B cell (primary cell): ENCODE measurements around the gene ASPSCR1. TPM values are rescaled to one million over a fixed set of nuclear protein-coding genes. Genes with fewer than 3 reads are reported as not detected.

Experiments used
- ATAC-seq: fragments of 200-7000 bp; cut with Tn5 transposase; one replicate; pipeline ENCODE4 v1.10.0; 2021; ENCODE audit warnings: low read depth, mild to moderate bottlenecking, moderate number of reproducible peaks, moderate library complexity
- CTCF ChIA-PET: fragments of 350-600 bp; sonication (Branson Sonifier 250); formaldehyde crosslinking; loops from one replicate; lab custom pipeline; 2021; ENCODE audit warnings: antibody characterized with exemption, inconsistent platforms; lab: Charles Lee
- POLR2A ChIA-PET: fragments of 350-600 bp; sonication (Branson Sonifier 250); formaldehyde crosslinking; loops from one replicate; lab custom pipeline; 2021; ENCODE audit warnings: antibody characterized with exemption; lab: Charles Lee
- DNase-seq: peaks from one replicate; pipeline ENCODE4 v3.0.0; 2013
- H2AFZ ChIP-seq: 2 replicates; pipeline ENCODE4 v1.6.1; 2012; ENCODE audit warnings: mild to moderate bottlenecking, low read depth, low read length; ENCODE audit not compliant: insufficient read depth, poor library complexity, severe bottlenecking
- H3K27ac ChIP-seq, 2 donors: 1 replicate in 1 of 2; 2 replicates in 1 of 2; pipeline ENCODE4 v1.5.1; 2012 to 2013; ENCODE audit warnings: low read length in 2 of 2, mild to moderate bottlenecking in 2 of 2, moderate library complexity in 1 of 2
- H3K27me3 ChIP-seq, 4 experiments: fragments of 200-600 bp in 1 of 4; sonication (generic) in 1 of 4; replicated peaks in 1 of 4; 1 replicate in 2 of 4; 2 replicates in 2 of 4; pipeline versions ENCODE4 v1.6.1 to v1.7.0; 2013 to 2016; ENCODE audit warnings: low read length in 3 of 4, mild to moderate bottlenecking in 2 of 4, mixed read lengths in 1 of 4, moderate library complexity in 1 of 4; ENCODE audit not compliant: insufficient read depth in 4 of 4, control insufficient read depth in 3 of 4; ENCODE audit errors: control extremely low read depth in 1 of 4
- H3K36me3 ChIP-seq, 2 experiments: replicated peaks in 1 of 2; 1 replicate in 1 of 2; 2 replicates in 1 of 2; pipeline versions ENCODE4 v1.6.1 to v1.7.1; 2013; ENCODE audit warnings: low read length in 1 of 2; ENCODE audit not compliant: insufficient read depth in 2 of 2, control insufficient read depth in 1 of 2; ENCODE audit errors: control extremely low read depth in 1 of 2, extremely low read depth in 1 of 2
- H3K4me1 ChIP-seq, 2 donors: fragments of 200-600 bp in 1 of 2; sonication (generic) in 1 of 2; 1 replicate in 1 of 2; 2 replicates in 1 of 2; pipeline versions ENCODE4 v1.5.1 to v1.6.1; 2013 to 2017; ENCODE audit warnings: low read length in 2 of 2; ENCODE audit not compliant: control insufficient read depth in 2 of 2, insufficient read depth in 2 of 2
- H3K4me2 ChIP-seq: replicated peaks from 2 replicates; pipeline ENCODE3; 2012; ENCODE audit warnings: mild to moderate bottlenecking, low read depth, low read length; ENCODE audit not compliant: poor library complexity, severe bottlenecking
- H3K4me3 ChIP-seq, 5 experiments: fragments of 200-600 bp in 1 of 5; sonication (generic) in 1 of 5; 1 replicate in 3 of 5; 2 replicates in 2 of 5; pipeline versions ENCODE4 v1.5.1 to v1.7.0; 2011 to 2016; ENCODE audit warnings: low read length in 4 of 5, mild to moderate bottlenecking in 4 of 5, low read depth in 2 of 5, control low read depth in 1 of 5, moderate library complexity in 1 of 5; ENCODE audit not compliant: insufficient read depth in 1 of 5; ENCODE audit errors: control extremely low read depth in 1 of 5, extremely low read depth in 1 of 5
- H3K79me2 ChIP-seq: fragments of 200-600 bp; sonication (generic); one replicate; pipeline ENCODE4 v1.6.0; 2016; ENCODE audit warnings: low read length; ENCODE audit not compliant: control insufficient read depth, insufficient read depth
- H3K9ac ChIP-seq: fragments of 200-600 bp; sonication (generic); 2 replicates; pipeline ENCODE4 v1.6.1; 2017; ENCODE audit warnings: mild to moderate bottlenecking, low read length, moderate library complexity
- H3K9me3 ChIP-seq, 3 donors: one replicate each; pipeline versions ENCODE4 v1.6.1 to v1.7.1; 2013; ENCODE audit warnings: low read length in 2 of 3; ENCODE audit not compliant: control insufficient read depth in 2 of 3, insufficient read depth in 1 of 3; ENCODE audit errors: control extremely low read depth in 1 of 3
- H4K20me1 ChIP-seq: 2 replicates; pipeline ENCODE4 v1.6.0; 2012; ENCODE audit warnings: mild to moderate bottlenecking, low read length; ENCODE audit not compliant: insufficient read depth, control insufficient read depth, poor library complexity, severe bottlenecking
- H3K27ac Mint-ChIP-seq: one replicate; pipeline ENCODE4 v1.8.0; 2021; ENCODE audit warnings: mixed read lengths
- H3K27me3 Mint-ChIP-seq: one replicate; pipeline ENCODE4 v1.8.0; 2021; ENCODE audit warnings: mixed read lengths
- H3K4me1 Mint-ChIP-seq: one replicate; pipeline ENCODE4 v1.8.0; 2021; ENCODE audit warnings: mixed read lengths
- H3K4me3 Mint-ChIP-seq: one replicate; pipeline ENCODE4 v1.8.0; 2021; ENCODE audit warnings: mixed read lengths
- H3K9me3 Mint-ChIP-seq: one replicate; pipeline ENCODE4 v1.8.0; 2022; ENCODE audit warnings: mixed read lengths; ENCODE audit not compliant: insufficient read depth
- EZH2 ChIP-seq: IDR thresholded peaks from 2 replicates; pipeline ENCODE4 v1.6.1; 2012; ENCODE audit warnings: borderline replicate concordance, low read depth, mild to moderate bottlenecking, moderate library complexity, low read length; ENCODE audit not compliant: insufficient read depth, poor library complexity, severe bottlenecking
- WGBS: methylation state at CpG from one replicate; pipeline ENCODE4 v1.1.5; 2013; ENCODE audit warnings: missing lambda C conversion rate; ENCODE audit not compliant: insufficient coverage; 5-methylcytosine and 5-hydroxymethylcytosine counted together
- intact Hi-C: fragments of 100-400 bp; cut with micrococcal nuclease; formaldehyde crosslinking; loops from one replicate; pipeline ENCODE4 v1.10.0; 2022
- polyA plus RNA-seq: library from polyadenylated mRNA; depleted of rRNA; stranded (reverse); fragments of >200 nt; gene quantifications from 2 replicates; pipeline ENCODE4 v1.2.3, GENCODE V29; 2012
- total RNA-seq, 2 donors: library from RNA; stranded (reverse); fragments of 120-200 nt in 1 of 2; gene quantifications; 1 replicate in 1 of 2; 2 replicates in 1 of 2; pipeline versions ENCODE4 v1.2.3 to v1.2.4, GENCODE V29; 2013 to 2022
- TF ChIP-seq, protein P1 (sequence below): fragments of 200-600 bp; IDR thresholded peaks from one replicate; pipeline ENCODE4 v1.8.0; 2022; ENCODE audit warnings: antibody characterized with exemption, mild to moderate bottlenecking

The ASPSCR1 gene
- total and polyA plus RNA-seq, 2 donors (not counting 1 experiment from before 2014, with no cell fraction given) = 34.0 to 46.7 TPM

DNA sequence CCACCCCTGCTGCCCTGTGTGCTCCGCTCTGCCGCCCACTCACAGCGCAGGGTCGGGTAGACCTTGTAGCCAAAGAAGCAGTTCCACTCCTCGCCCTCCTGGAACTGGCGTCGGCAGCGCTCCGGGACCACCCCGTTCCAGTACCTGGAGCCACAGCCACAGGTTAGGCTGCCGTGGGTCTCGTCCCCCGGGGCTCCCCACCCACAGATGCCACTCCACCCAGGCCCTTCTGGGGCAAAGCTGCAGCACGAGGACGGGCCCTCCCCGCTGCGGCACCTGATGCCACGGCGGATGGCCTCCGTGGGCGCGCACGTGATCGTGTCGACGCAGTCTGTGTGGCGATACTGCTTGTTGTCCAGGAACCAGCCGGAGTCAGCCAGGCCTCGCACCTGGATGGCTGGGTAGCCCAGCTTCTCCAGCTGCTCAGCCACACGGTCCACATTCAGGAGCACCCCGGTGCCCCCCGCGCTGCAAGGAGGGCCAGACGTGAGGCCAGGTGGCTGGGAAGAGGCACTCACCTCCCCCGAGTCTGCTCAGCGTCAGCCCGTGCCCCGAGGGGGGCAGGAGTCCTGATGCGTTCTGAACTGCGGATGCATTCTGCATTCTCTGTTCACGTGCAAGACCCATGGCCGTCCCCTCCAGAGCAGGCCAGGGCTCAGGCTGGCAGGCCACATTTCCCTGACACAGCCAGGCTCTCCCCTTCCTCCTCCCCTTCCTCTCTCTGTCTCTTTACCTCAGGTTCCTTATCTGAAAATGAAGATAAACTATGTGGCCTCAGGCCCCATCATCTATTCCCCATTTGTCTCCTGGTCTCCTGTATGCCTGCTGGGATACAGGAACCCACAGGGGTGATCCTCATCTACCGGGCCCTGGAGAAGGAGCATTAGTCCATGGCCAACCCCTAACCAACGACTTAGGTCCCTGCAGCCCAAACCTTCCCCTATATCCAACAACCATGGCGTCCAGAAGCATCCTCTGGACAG, 20.5 kb upstream of the ASPSCR1 start:
- POLR2A ChIA-PET = no interaction called here
- no peak overlapping the region for H2AFZ ChIP-seq
- peaks cover 0 to 10% (median 0%) of the 10 kb centered on the region in 3 donors for H3K9me3 ChIP-seq
- H3K4me1 ChIP-seq = peaks cover 15 to 16% of the 10 kb centered on the region in 2 donors
- H3K27ac Mint-ChIP-seq = no peak overlapping the region
- peak; percentile 8 for DNase-seq
- H3K4me1 Mint-ChIP-seq = peaks cover 1% of the 10 kb centered on the region
- H3K4me2 ChIP-seq = no peak overlapping the region
- H3K36me3 ChIP-seq = no peaks in the 10 kb centered on the region
- no peaks in the 10 kb centered on the region for H4K20me1 ChIP-seq
- intact Hi-C loops = no loop called here
- peaks cover 15% of the 10 kb centered on the region for H3K27me3 Mint-ChIP-seq
- H3K4me3 Mint-ChIP-seq = no peak overlapping the region
- H3K9me3 Mint-ChIP-seq = no peaks in the 10 kb centered on the region
- H3K4me3 ChIP-seq = no peak overlapping the region
- H3K27me3 ChIP-seq = peaks cover 0 to 55% (median 26%) of the 10 kb centered on the region in 4 experiments
- H3K27ac ChIP-seq = no peak overlapping the region
- no peaks in the 10 kb centered on the region for H3K79me2 ChIP-seq
- no peak for ATAC-seq
- CTCF ChIA-PET = no interaction called here
- WGBS = 90% methylated on average over 45 of the region's 45 CpGs
- no peak for TF ChIP-seq EZH2
- TF ChIP-seq, protein P1, sequence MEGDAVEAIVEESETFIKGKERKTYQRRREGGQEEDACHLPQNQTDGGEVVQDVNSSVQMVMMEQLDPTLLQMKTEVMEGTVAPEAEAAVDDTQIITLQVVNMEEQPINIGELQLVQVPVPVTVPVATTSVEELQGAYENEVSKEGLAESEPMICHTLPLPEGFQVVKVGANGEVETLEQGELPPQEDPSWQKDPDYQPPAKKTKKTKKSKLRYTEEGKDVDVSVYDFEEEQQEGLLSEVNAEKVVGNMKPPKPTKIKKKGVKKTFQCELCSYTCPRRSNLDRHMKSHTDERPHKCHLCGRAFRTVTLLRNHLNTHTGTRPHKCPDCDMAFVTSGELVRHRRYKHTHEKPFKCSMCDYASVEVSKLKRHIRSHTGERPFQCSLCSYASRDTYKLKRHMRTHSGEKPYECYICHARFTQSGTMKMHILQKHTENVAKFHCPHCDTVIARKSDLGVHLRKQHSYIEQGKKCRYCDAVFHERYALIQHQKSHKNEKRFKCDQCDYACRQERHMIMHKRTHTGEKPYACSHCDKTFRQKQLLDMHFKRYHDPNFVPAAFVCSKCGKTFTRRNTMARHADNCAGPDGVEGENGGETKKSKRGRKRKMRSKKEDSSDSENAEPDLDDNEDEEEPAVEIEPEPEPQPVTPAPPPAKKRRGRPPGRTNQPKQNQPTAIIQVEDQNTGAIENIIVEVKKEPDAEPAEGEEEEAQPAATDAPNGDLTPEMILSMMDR = no peak
- H3K9ac ChIP-seq = no peak overlapping the region
